Neutrophil (primary cell): ENCODE measurements around the gene IL9.

Experiments
- H3K27ac ChIP-seq: fragments of 200-600 bp; sonication (generic); 2 replicates; pipeline ENCODE4 v1.5.1; 2016; ENCODE audit warnings: mild to moderate bottlenecking, moderate library complexity
- H3K27me3 ChIP-seq: fragments of 200-600 bp; sonication (generic); 2 replicates; pipeline ENCODE4 v1.6.0; 2016; ENCODE audit warnings: mild to moderate bottlenecking
- H3K36me3 ChIP-seq: fragments of 200-600 bp; sonication (generic); 2 replicates; pipeline ENCODE4 v1.5.1; 2017
- H3K4me1 ChIP-seq, 2 experiments: fragments of 200-600 bp in 1 of 2; sonication (generic) in 1 of 2; 1 replicate in 1 of 2; 2 replicates in 1 of 2; pipeline versions ENCODE4 v1.5.1 to v1.6.1; 2013 to 2016; ENCODE audit warnings: low read depth in 1 of 2, low read length in 1 of 2, mild to moderate bottlenecking in 1 of 2, moderate library complexity in 1 of 2; ENCODE audit not compliant: control insufficient read depth in 1 of 2, insufficient read depth in 1 of 2
- H3K4me3 ChIP-seq, 2 experiments: fragments of 200-600 bp in 1 of 2; sonication (generic) in 1 of 2; 1 replicate in 1 of 2; 2 replicates in 1 of 2; pipeline ENCODE4 v1.5.1; 2013 to 2016; ENCODE audit warnings: low read depth in 1 of 2, low read length in 1 of 2, mild to moderate bottlenecking in 1 of 2, moderate library complexity in 1 of 2
- H3K9me3 ChIP-seq: fragments of 200-600 bp; sonication (generic); 2 replicates; pipeline ENCODE4 v1.5.1; 2016
- CTCF ChIP-seq: fragments of 200-600 bp; sonication (generic); IDR thresholded peaks from 2 replicates; pipeline ENCODE4 v1.5.1; 2016; ENCODE audit warnings: antibody characterized with exemption

The IL9 gene

GRCh38 chr5:135850671-135851070 is 45.0 kb downstream of the IL9 start:
- TF ChIP-seq CTCF, result no peak
- Histone ChIP-seq H3K27ac (no peak overlapping the region), H3K9me3 (no peaks in the 10 kb centered on the region), H3K36me3 (no peaks in the 10 kb centered on the region), H3K27me3 (no peaks in the 10 kb centered on the region), H3K4me3 (no peak overlapping the region), H3K4me1 (no peaks in the 10 kb centered on the region)

GRCh38 chr5:135850231-135850630 is 45.4 kb downstream of the IL9 start:
- no peak for TF ChIP-seq CTCF
- H3K4me1 ChIP-seq, result no peaks in the 10 kb centered on the region
- no peak overlapping the region for H3K27ac ChIP-seq
- no peaks in the 10 kb centered on the region for H3K27me3 ChIP-seq
- H3K9me3 ChIP-seq, result no peaks in the 10 kb centered on the region
- H3K4me3 ChIP-seq, result no peak overlapping the region
- no peaks in the 10 kb centered on the region for H3K36me3 ChIP-seq

- no peak overlapping the region for H3K4me3 ChIP-seq
- TF ChIP-seq CTCF, result no peak
- no peaks in the 10 kb centered on the region for H3K4me1 ChIP-seq
Observed at GRCh38 chr5:135847976-135848375, 47.7 kb downstream of the IL9 start.

GRCh38 chr5:135846311-135846710 is 49.3 kb downstream of the IL9 start:
- Histone ChIP-seq H3K27me3 (peaks cover 4% of the 10 kb centered on the region), H3K36me3 (no peaks in the 10 kb centered on the region), H3K27ac (no peak overlapping the region), H3K4me1 (no peaks in the 10 kb centered on the region), H3K9me3 (no peaks in the 10 kb centered on the region), H3K4me3 (no peak overlapping the region)
- TF ChIP-seq CTCF, result no peak

More at GRCh38 chr5:135847976-135848375, 47.7 kb downstream of the IL9 start:
- no peak overlapping the region for H3K27ac ChIP-seq
- H3K27me3 ChIP-seq, result no peaks in the 10 kb centered on the region
- H3K36me3 ChIP-seq, result no peaks in the 10 kb centered on the region
- H3K9me3 ChIP-seq, result no peaks in the 10 kb centered on the region

- Histone ChIP-seq H3K27ac (no peak overlapping the region), H3K4me3 (no peak overlapping the region), H3K4me1 (no peaks in the 10 kb centered on the region), H3K27me3 (peaks cover 23% of the 10 kb centered on the region), H3K36me3 (no peaks in the 10 kb centered on the region), H3K9me3 (no peaks in the 10 kb centered on the region)
- no peak for TF ChIP-seq CTCF
Observed at GRCh38 chr5:135843571-135844337, 51.9 kb downstream of the IL9 start.
